Fibroblast of upper back skin (primary cell): Measurements from ENCODE around the gene LYRM2.

Source experiments
- DNase-seq: peaks from one replicate; pipeline ENCODE4 v3.0.0-alpha.2; 2013

LYRM2 gene

GRCh38 chr6:89638320-89639195 is at the start of gene LYRM2:
LYRM2 (minus strand) TSS chr6:89638747; CDS start chr6:89638716, 31 bp downstream.
- DNase-seq, result peak; percentile 92

GRCh38 chr6:89688328-89688727 is 49.8 kb upstream of the LYRM2 start:
- DNase-seq, result no peak

- no peak for DNase-seq
Measured at GRCh38 chr6:89685311-89685710, 46.8 kb upstream of the LYRM2 start.

GRCh38 chr6:89682991-89683390 is 44.4 kb upstream of the LYRM2 start:
- DNase-seq, result no peak

- DNase-seq, result no peak
Measured at GRCh38 chr6:89681983-89682564, 43.5 kb upstream of the LYRM2 start.

- no peak for DNase-seq
Measured at GRCh38 chr6:89680551-89680950, 42.0 kb upstream of the LYRM2 start.

GRCh38 chr6:89680150-89680549 is 41.6 kb upstream of the LYRM2 start:
- DNase-seq, result no peak

GRCh38 chr6:89679215-89680120 is 40.9 kb upstream of the LYRM2 start:
- no peak for DNase-seq

GRCh38 chr6:89678531-89678930 is 40.0 kb upstream of the LYRM2 start:
- no peak for DNase-seq

GRCh38 chr6:89675949-89676748 is 37.6 kb upstream of the LYRM2 start:
- peak; percentile 34 for DNase-seq

GRCh38 chr6:89670935-89671565 is 32.5 kb upstream of the LYRM2 start:
- no peak for DNase-seq

- DNase-seq, result peak; percentile 11
Measured at GRCh38 chr6:89669002-89669401, 30.5 kb upstream of the LYRM2 start.

- DNase-seq, result peak; percentile 66
Measured at GRCh38 chr6:89667872-89668556, 29.5 kb upstream of the LYRM2 start.

GRCh38 chr6:89662659-89663223 is 24.2 kb upstream of the LYRM2 start:
- DNase-seq, result no peak

GRCh38 chr6:89661559-89661958 is 23.0 kb upstream of the LYRM2 start:
- DNase-seq, result no peak

GRCh38 chr6:89660981-89661380 is 22.4 kb upstream of the LYRM2 start:
- DNase-seq, result no peak

GRCh38 chr6:89657445-89658158 is 19.1 kb upstream of the LYRM2 start:
- DNase-seq, result no peak

- peak; percentile 28 for DNase-seq
Measured at GRCh38 chr6:89655122-89655521, 16.6 kb upstream of the LYRM2 start.

GRCh38 chr6:89650579-89650978 is 12.0 kb upstream of the LYRM2 start:
- no peak for DNase-seq

GRCh38 chr6:89649682-89650081 is 11.1 kb upstream of the LYRM2 start:
- DNase-seq, result no peak
